H1 (cell line): Measurements from ENCODE around the gene FHIT. TPM values are rescaled to one million over a fixed set of nuclear protein-coding genes. Genes with fewer than 3 reads are reported as not detected.

Source experiments
- CTCF ChIA-PET: fragments of 300-600 bp; sonication (Branson Sonifier 250); formaldehyde crosslinking; loops from one replicate; lab custom pipeline; 2021; ENCODE audit not compliant: partially characterized antibody; lab: Charles Lee
- POLR2A ChIA-PET: fragments of 300-600 bp; sonication (Branson Sonifier 250); formaldehyde crosslinking; loops from one replicate; lab custom pipeline; 2021; ENCODE audit warnings: inconsistent platforms; ENCODE audit not compliant: partially characterized antibody; lab: Charles Lee
- DNase-seq, 2 experiments: peaks; one replicate each; pipeline versions ENCODE4 v3.0.0 to v3.0.0-alpha.2; 2010 to 2022; ENCODE audit warnings: low spot score in 2 of 2, low read depth in 1 of 2, mixed read lengths in 1 of 2
- FAIRE-seq: peaks from 2 replicates; lab custom pipeline; 2011; peaks lifted over from hg19 to GRCh38; lab: Jason Lieb, UNC
- H2AFZ ChIP-seq: 2 replicates; pipeline ENCODE4 v1.8.1; 2012; ENCODE audit warnings: low read length, inconsistent platforms
- H2AK5ac ChIP-seq: 2 replicates; pipeline ENCODE4 v1.6.1; 2013; ENCODE audit warnings: low read depth, low read length
- H2BK120ac ChIP-seq: replicated peaks from 2 replicates; pipeline ENCODE3; 2013; ENCODE audit warnings: low read depth, low read length, inconsistent platforms
- H2BK12ac ChIP-seq: 2 replicates; pipeline ENCODE4 v1.6.1; 2013; ENCODE audit warnings: low read depth, low read length
- H2BK15ac ChIP-seq: 2 replicates; pipeline ENCODE4 v1.6.1; 2013; ENCODE audit warnings: low read length
- H2BK20ac ChIP-seq: 2 replicates; pipeline ENCODE4 v1.6.1; 2013; ENCODE audit warnings: low read length
- H2BK5ac ChIP-seq: 2 replicates; pipeline ENCODE4 v1.6.1; 2013; ENCODE audit warnings: low read depth, low read length
- H3K14ac ChIP-seq: 2 replicates; pipeline ENCODE4 v1.6.1; 2013; ENCODE audit warnings: inconsistent platforms; ENCODE audit not compliant: insufficient read length
- H3K18ac ChIP-seq: 2 replicates; pipeline ENCODE4 v1.6.1; 2013; ENCODE audit warnings: low read length; ENCODE audit errors: extremely low read depth
- H3K23ac ChIP-seq: 2 replicates; pipeline ENCODE4 v1.6.1; 2013; ENCODE audit warnings: inconsistent platforms; ENCODE audit not compliant: insufficient read length
- H3K23me2 ChIP-seq: 2 replicates; pipeline ENCODE4 v1.6.1; 2013; ENCODE audit warnings: low read depth, low read length
- H3K27ac ChIP-seq: 2 replicates; pipeline ENCODE4 v1.6.1; 2011; ENCODE audit warnings: low read depth, low read length, inconsistent platforms
- H3K27me3 ChIP-seq, 4 experiments: replicated peaks in 1 of 4; 1 replicate in 1 of 4; 2 replicates in 3 of 4; pipeline versions ENCODE4 v1.6.1 to v1.8.1; 2011 to 2013; ENCODE audit warnings: low read length in 3 of 4, mild to moderate bottlenecking in 3 of 4, inconsistent platforms in 2 of 4, mixed read lengths in 2 of 4, moderate library complexity in 1 of 4; ENCODE audit not compliant: control insufficient read depth in 3 of 4, insufficient read depth in 3 of 4; ENCODE audit errors: extremely low read depth in 1 of 4
- H3K36me3 ChIP-seq, 4 experiments: 2 replicates each; pipeline versions ENCODE4 v1.6.1 to v1.8.1; 2011 to 2013; ENCODE audit warnings: mild to moderate bottlenecking in 4 of 4, low read length in 3 of 4, moderate library complexity in 2 of 4, control low read depth in 1 of 4, inconsistent platforms in 1 of 4; ENCODE audit not compliant: insufficient read depth in 4 of 4, control insufficient read depth in 2 of 4
- H3K4ac ChIP-seq: replicated peaks from 2 replicates; pipeline ENCODE3; 2013; ENCODE audit warnings: low read length, low read depth, mixed read lengths, inconsistent platforms; ENCODE audit not compliant: insufficient read length
- H3K4me1 ChIP-seq, 4 experiments: replicated peaks in 1 of 4; 1 replicate in 1 of 4; 2 replicates in 3 of 4; pipeline versions ENCODE4 v1.6.1 to v1.8.1; 2011 to 2013; ENCODE audit warnings: low read length in 3 of 4, inconsistent platforms in 2 of 4, mixed read lengths in 1 of 4; ENCODE audit not compliant: insufficient read depth in 4 of 4, control insufficient read depth in 3 of 4
- H3K4me2 ChIP-seq, 2 experiments: 2 replicates each; pipeline versions ENCODE4 v1.6.1 to v1.8.1; 2011 to 2013; ENCODE audit warnings: low read depth in 2 of 2, low read length in 2 of 2, control low read depth in 1 of 2, inconsistent platforms in 1 of 2, mild to moderate bottlenecking in 1 of 2; ENCODE audit not compliant: insufficient read depth in 1 of 2
- H3K4me3 ChIP-seq, 4 experiments: fragments of 200-600, 300-600 bp in 1 of 4; sonication (generic), shearing (Covaris generic), sonication (Bioruptor Twin) in 1 of 4; 2 replicates each; pipeline versions ENCODE4 v1.5.1 to v1.8.1; 2011 to 2016; ENCODE audit warnings: low read length in 4 of 4, low read depth in 3 of 4, control low read depth in 2 of 4, inconsistent platforms in 2 of 4, mild to moderate bottlenecking in 2 of 4, mixed read lengths in 1 of 4, moderate library complexity in 1 of 4; ENCODE audit not compliant: insufficient read depth in 2 of 4; ENCODE audit errors: extremely low read depth in 1 of 4
- H3K56ac ChIP-seq: replicated peaks from 2 replicates; pipeline ENCODE3; 2013; ENCODE audit warnings: low read depth, mild to moderate bottlenecking, mixed read lengths, low read length, inconsistent platforms; ENCODE audit not compliant: insufficient read length
- H3K79me1 ChIP-seq: 2 replicates; pipeline ENCODE4 v1.6.1; 2013; ENCODE audit warnings: low read depth, low read length, control low read depth
- H3K79me2 ChIP-seq, 2 experiments: 2 replicates each; pipeline versions ENCODE4 v1.6.1 to v1.8.1; 2012 to 2013; ENCODE audit warnings: low read length in 2 of 2, mild to moderate bottlenecking in 2 of 2, inconsistent platforms in 1 of 2; ENCODE audit not compliant: insufficient read depth in 2 of 2, control insufficient read depth in 1 of 2
- H3K9ac ChIP-seq, 4 experiments: replicated peaks in 1 of 4; 1 replicate in 1 of 4; 2 replicates in 3 of 4; pipeline versions ENCODE4 v1.6.1 to v1.8.1; 2011 to 2013; ENCODE audit warnings: low read depth in 3 of 4, low read length in 3 of 4, control low read depth in 2 of 4, mild to moderate bottlenecking in 2 of 4, moderate library complexity in 2 of 4, inconsistent platforms in 1 of 4; ENCODE audit errors: extremely low read depth in 1 of 4
- H3K9me3 ChIP-seq, 2 experiments: 2 replicates each; pipeline versions ENCODE4 v1.6.1 to v1.8.1; 2012 to 2013; ENCODE audit warnings: mild to moderate bottlenecking in 2 of 2, moderate library complexity in 2 of 2, control low read depth in 1 of 2, inconsistent platforms in 1 of 2, low read depth in 1 of 2, low read length in 1 of 2, mixed read lengths in 1 of 2; ENCODE audit not compliant: insufficient read depth in 2 of 2
- H4K20me1 ChIP-seq, 2 experiments: replicated peaks in 1 of 2; 2 replicates each; pipeline versions ENCODE3 to v1.8.1; 2011 to 2013; ENCODE audit warnings: inconsistent platforms in 2 of 2, low read length in 2 of 2, mild to moderate bottlenecking in 1 of 2; ENCODE audit not compliant: insufficient read depth in 2 of 2, control insufficient read depth in 1 of 2
- H4K5ac ChIP-seq: 2 replicates; pipeline ENCODE4 v1.6.1; 2013; ENCODE audit warnings: low read length, low read depth, mixed read lengths, inconsistent platforms; ENCODE audit not compliant: insufficient read length
- H4K8ac ChIP-seq: 2 replicates; pipeline ENCODE4 v1.8.0; 2013; ENCODE audit warnings: mild to moderate bottlenecking, moderate library complexity, low read length, inconsistent platforms; ENCODE audit not compliant: insufficient read depth; ENCODE audit errors: extremely low read depth
- H4K91ac ChIP-seq: replicated peaks from 2 replicates; pipeline ENCODE3; 2013; ENCODE audit warnings: low read length, mixed read lengths, inconsistent platforms; ENCODE audit not compliant: insufficient read length
- RFX5 ChIP-seq: IDR thresholded peaks from 2 replicates; pipeline ENCODE4 v1.6.1; 2011; ENCODE audit warnings: low read depth, low read length, improper control_type of control experiment, borderline replicate concordance
- WGBS, 2 experiments: shearing (Covaris generic) in 1 of 2; methylation state at CpG; one replicate each; pipeline versions ENCODE4 v1.1.6 to v1.1.7; 2013 to 2015; ENCODE audit warnings: low lambda C conversion rate in 2 of 2, mixed read lengths in 2 of 2, inconsistent platforms in 1 of 2, low coverage in 1 of 2, missing lambda C conversion rate in 1 of 2; ENCODE audit not compliant: insufficient replicate concordance in 2 of 2, insufficient coverage in 1 of 2, insufficient read length in 1 of 2; ENCODE audit errors: extremely low coverage in 1 of 2, missing lambda C conversion rate in 1 of 2; 5-methylcytosine and 5-hydroxymethylcytosine counted together
- polyA plus RNA-seq, 7 experiments: library from polyadenylated mRNA; depleted of rRNA in 3 of 7; stranded (reverse) in 5 of 7; unstranded in 2 of 7; fragments of >200 nt in 5 of 7; fragments of 200-250 nt in 2 of 7; gene quantifications; 1 replicate in 5 of 7; 2 replicates in 1 of 7; 4 replicates in 1 of 7; pipeline versions ENCODE4 v1.2.1 to v1.2.3, GENCODE V29; 2011 to 2013; ENCODE audit warnings: missing spikeins in 2 of 7, mixed read lengths in 2 of 7
- total RNA-seq: library from RNA; stranded (reverse); fragmentation: NEBNext Ultra II Directional; extraction: Animal tissue kit (Norgen Biotek cat#: 25700); gene quantifications from 2 replicates; pipeline ENCODE4 v1.2.1, GENCODE V29; 2021

FHIT gene
- total and polyA plus RNA-seq, 2 of the 8 experiments (the other 6 are each of a cell fraction or from before 2014, with no cell fraction given) = 1.2 to 3.2 TPM

- no peak overlapping the region for H2AFZ ChIP-seq
- H3K27ac ChIP-seq = no peak overlapping the region
- TF ChIP-seq RFX5 = no peak
- no peak overlapping the region for H2BK5ac ChIP-seq
- H3K4me2 ChIP-seq = no peak overlapping the region
- H3K23me2 ChIP-seq = no peaks in the 10 kb centered on the region
- DNase-seq = no peak
- H2BK120ac ChIP-seq = no peak overlapping the region
- H4K91ac ChIP-seq = no peak overlapping the region
- H2BK12ac ChIP-seq = no peak overlapping the region
- no peak overlapping the region for H3K18ac ChIP-seq
- WGBS, 2 experiments = 100% methylated on average over 2 of the region's 2 CpGs; no CpG with 5 or more reads in 1 of the 2 experiments
- H3K79me1 ChIP-seq = no peaks in the 10 kb centered on the region
- H2AK5ac ChIP-seq = no peak overlapping the region
- no peak overlapping the region for H3K9ac ChIP-seq
- no peak overlapping the region for H2BK15ac ChIP-seq
- no peak overlapping the region for H3K23ac ChIP-seq
- no peaks in the 10 kb centered on the region for H3K27me3 ChIP-seq
- no peaks in the 10 kb centered on the region for H3K4me1 ChIP-seq
- H3K79me2 ChIP-seq = no peaks in the 10 kb centered on the region
- H2BK20ac ChIP-seq = no peak overlapping the region
- ChIA-PET POLR2A (no interaction called here), CTCF (interaction anchor here (1.6 kb wide), 1 partner anchor 12 kb away, joined by 3 read pairs; no protein-coding TSS in a partner anchor)
- no peak overlapping the region for H3K4ac ChIP-seq
- H4K8ac ChIP-seq = no peak overlapping the region
- no peaks in the 10 kb centered on the region for H3K36me3 ChIP-seq
- H4K5ac ChIP-seq = no peak overlapping the region
- H3K14ac ChIP-seq = no peak overlapping the region
- H3K9me3 ChIP-seq = peaks cover 0 to 8% of the 10 kb centered on the region in 2 experiments; a peak in 1 of 4 replicates
- H3K4me3 ChIP-seq = no peak overlapping the region
- H4K20me1 ChIP-seq = no peaks in the 10 kb centered on the region
- H3K56ac ChIP-seq = no peak overlapping the region
- no peak for FAIRE-seq
These were observed 219.7 kb downstream of the FHIT start for GRCh38 chr3:61031503-61031902.
